Esophagus muscularis mucosa (tissue), 3 donors: Measurements from ENCODE around the gene CEP350.

Experiments used
- CTCF ChIP-seq, 3 experiments: fragments of 200-600 bp in 2 of 3; fragments of 450-650 bp in 1 of 3; sonication (generic) in 2 of 3; IDR thresholded peaks; one replicate each; pipeline ENCODE4 v1.5.1; 2017 to 2019; ENCODE audit warnings: antibody characterized with exemption in 3 of 3, mild to moderate bottlenecking in 2 of 3, moderate library complexity in 1 of 3
- POLR2A ChIP-seq: fragments of 450-650 bp; IDR thresholded peaks from one replicate; pipeline ENCODE4 v1.6.1; 2017; ENCODE audit warnings: antibody characterized with exemption, moderate library complexity, mild to moderate bottlenecking, low read depth
- POLR2AphosphoS5 ChIP-seq, 2 donors: sonication (generic); formaldehyde crosslinking; IDR thresholded peaks; one replicate each; pipeline ENCODE4 v1.6.1; 2017; ENCODE audit warnings: antibody characterized with exemption in 2 of 2

GRCh38 chr1:179990847-179991246 lies 36.2 kb downstream of the CEP350 start:
- TF ChIP-seq CTCF (IDR thresholded peaks at IDR 0.05) (no peak), POLR2A (no peak), POLR2AphosphoS5 (IDR thresholded peaks at IDR 0.05) (no peak)
